H1 (cell line): Measurements from ENCODE around the gene NPBWR2.

Source experiments
- CHD1 ChIP-seq: IDR thresholded peaks from 2 replicates; pipeline ENCODE4 v1.6.1; 2012; ENCODE audit warnings: low read depth, low read length, improper control_type of control experiment
- EZH2 ChIP-seq: fragments of 200-600 bp; sonication (generic); IDR thresholded peaks from 2 replicates; pipeline ENCODE4 v1.7.1; 2012; ENCODE audit warnings: low read depth, mild to moderate bottlenecking, moderate library complexity, low read length, inconsistent platforms; ENCODE audit not compliant: severe bottlenecking
- POLR2A ChIP-seq, 2 experiments: IDR thresholded peaks; 1 replicate in 1 of 2; 2 replicates in 1 of 2; pipeline ENCODE4 v1.6.1; 2011; ENCODE audit warnings: low read depth in 2 of 2, low read length in 2 of 2, mild to moderate bottlenecking in 2 of 2; ENCODE audit errors: control extremely low read depth in 1 of 2
- POLR2AphosphoS5 ChIP-seq: IDR thresholded peaks from 2 replicates; pipeline ENCODE4 v1.6.1; 2011; ENCODE audit warnings: low read depth, low read length
- RAD21 ChIP-seq, 2 experiments: IDR thresholded peaks in 1 of 2; conservative IDR thresholded peaks in 1 of 2; 2 replicates each; pipeline ENCODE4 v1.6.1; 2011; ENCODE audit warnings: low read depth in 2 of 2, low read length in 2 of 2, improper control_type of control experiment in 1 of 2, inconsistent platforms in 1 of 2, mild to moderate bottlenecking in 1 of 2, moderate library complexity in 1 of 2
- RFX5 ChIP-seq: IDR thresholded peaks from 2 replicates; pipeline ENCODE4 v1.6.1; 2011; ENCODE audit warnings: low read depth, low read length, improper control_type of control experiment, borderline replicate concordance
- TEAD4 ChIP-seq: IDR thresholded peaks from 2 replicates; pipeline ENCODE4 v1.6.1; 2012; ENCODE audit warnings: low read depth, low read length, inconsistent platforms, mixed read lengths
- ZNF274 ChIP-seq: IDR thresholded peaks from 2 replicates; pipeline ENCODE4 v1.7.0; 2012; ENCODE audit warnings: low read length, borderline replicate concordance; ENCODE audit errors: extremely low read depth
- TF ChIP-seq, protein P1 (sequence below): IDR thresholded peaks from 2 replicates; pipeline ENCODE4 v1.6.1; 2011; ENCODE audit warnings: low read length, improper control_type of control experiment
- TF ChIP-seq, protein P2 (sequence below), 3 experiments: IDR thresholded peaks; 1 replicate in 2 of 3; 2 replicates in 1 of 3; pipeline versions ENCODE4 v1.5.1 to v1.6.1; 2011; ENCODE audit warnings: low read length in 3 of 3, mild to moderate bottlenecking in 3 of 3, inconsistent platforms in 2 of 3, low read depth in 1 of 3, moderate library complexity in 1 of 3; ENCODE audit not compliant: insufficient read depth in 1 of 3; ENCODE audit errors: control extremely low read depth in 1 of 3

DNA sequence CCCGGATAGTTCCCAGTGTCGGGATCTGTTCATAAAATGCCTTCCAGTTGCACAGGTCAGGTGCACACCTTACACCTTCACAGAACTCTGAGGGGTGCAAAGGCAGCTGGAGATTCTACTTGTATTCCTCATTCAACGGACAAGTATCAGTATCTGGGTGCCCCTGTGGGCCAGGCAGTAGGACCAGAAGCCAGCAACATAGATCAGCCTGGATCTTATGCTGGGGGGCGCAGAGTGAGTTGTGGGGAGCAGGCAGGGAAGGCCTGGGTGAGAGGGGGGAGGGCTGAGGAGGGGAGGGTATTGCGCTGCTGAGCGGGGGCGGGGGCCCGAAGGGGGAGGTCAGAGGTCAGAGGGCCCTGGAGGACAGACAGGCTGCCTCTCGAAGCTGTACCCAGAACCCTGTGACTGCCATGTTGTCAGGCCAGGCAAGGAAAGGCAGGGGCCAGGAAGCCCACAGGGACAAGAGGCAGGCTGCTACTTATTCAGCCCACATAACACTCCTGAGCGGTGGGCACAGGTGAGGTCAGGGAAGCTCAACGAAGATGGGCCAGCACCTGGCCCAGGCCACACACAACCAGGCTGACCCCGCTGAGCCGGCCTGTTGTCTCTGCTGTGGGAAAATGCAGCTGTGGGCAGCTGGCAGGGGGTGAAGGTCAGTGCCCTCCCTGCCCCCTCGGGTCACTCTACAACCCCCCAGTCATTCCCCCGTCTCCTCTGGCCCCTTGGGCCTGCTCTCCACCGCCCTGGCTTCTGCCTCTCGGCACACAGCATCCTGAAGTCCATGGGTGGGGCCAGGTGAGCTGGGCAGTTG lies 26.3 kb downstream of the NPBWR2 start:
- TF ChIP-seq POLR2A (IDR thresholded peaks at IDR 0.05; ENCODE audit: control extremely low read depth in 1 of 2, low read depth in 2 of 2, low read length in 2 of 2) (no peak), RFX5 (no peak), EZH2 (no peak), RAD21 (IDR thresholded peaks at IDR 0.05 in 1 of 2, conservative IDR thresholded peaks at IDR 0.05 in 1 of 2; ENCODE audit: low read depth in 2 of 2, low read length in 2 of 2) (no peak), TEAD4 (no peak), CHD1 (no peak), ZNF274 (no peak), POLR2AphosphoS5 (no peak)
- TF ChIP-seq, protein P1, sequence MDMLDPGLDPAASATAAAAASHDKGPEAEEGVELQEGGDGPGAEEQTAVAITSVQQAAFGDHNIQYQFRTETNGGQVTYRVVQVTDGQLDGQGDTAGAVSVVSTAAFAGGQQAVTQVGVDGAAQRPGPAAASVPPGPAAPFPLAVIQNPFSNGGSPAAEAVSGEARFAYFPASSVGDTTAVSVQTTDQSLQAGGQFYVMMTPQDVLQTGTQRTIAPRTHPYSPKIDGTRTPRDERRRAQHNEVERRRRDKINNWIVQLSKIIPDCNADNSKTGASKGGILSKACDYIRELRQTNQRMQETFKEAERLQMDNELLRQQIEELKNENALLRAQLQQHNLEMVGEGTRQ = no peak
- TF ChIP-seq, protein P2, sequence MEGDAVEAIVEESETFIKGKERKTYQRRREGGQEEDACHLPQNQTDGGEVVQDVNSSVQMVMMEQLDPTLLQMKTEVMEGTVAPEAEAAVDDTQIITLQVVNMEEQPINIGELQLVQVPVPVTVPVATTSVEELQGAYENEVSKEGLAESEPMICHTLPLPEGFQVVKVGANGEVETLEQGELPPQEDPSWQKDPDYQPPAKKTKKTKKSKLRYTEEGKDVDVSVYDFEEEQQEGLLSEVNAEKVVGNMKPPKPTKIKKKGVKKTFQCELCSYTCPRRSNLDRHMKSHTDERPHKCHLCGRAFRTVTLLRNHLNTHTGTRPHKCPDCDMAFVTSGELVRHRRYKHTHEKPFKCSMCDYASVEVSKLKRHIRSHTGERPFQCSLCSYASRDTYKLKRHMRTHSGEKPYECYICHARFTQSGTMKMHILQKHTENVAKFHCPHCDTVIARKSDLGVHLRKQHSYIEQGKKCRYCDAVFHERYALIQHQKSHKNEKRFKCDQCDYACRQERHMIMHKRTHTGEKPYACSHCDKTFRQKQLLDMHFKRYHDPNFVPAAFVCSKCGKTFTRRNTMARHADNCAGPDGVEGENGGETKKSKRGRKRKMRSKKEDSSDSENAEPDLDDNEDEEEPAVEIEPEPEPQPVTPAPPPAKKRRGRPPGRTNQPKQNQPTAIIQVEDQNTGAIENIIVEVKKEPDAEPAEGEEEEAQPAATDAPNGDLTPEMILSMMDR (IDR thresholded peaks at IDR 0.05; ENCODE audit: control extremely low read depth in 1 of 3, insufficient read depth in 1 of 3, low read depth in 1 of 3, low read length in 3 of 3) = no peak
